Measurements from ENCODE around the gene BPHL.
A peak's percentile ranks its signal among the peaks of the same experiment; 100 is the strongest.

Gene BPHL

DNA sequence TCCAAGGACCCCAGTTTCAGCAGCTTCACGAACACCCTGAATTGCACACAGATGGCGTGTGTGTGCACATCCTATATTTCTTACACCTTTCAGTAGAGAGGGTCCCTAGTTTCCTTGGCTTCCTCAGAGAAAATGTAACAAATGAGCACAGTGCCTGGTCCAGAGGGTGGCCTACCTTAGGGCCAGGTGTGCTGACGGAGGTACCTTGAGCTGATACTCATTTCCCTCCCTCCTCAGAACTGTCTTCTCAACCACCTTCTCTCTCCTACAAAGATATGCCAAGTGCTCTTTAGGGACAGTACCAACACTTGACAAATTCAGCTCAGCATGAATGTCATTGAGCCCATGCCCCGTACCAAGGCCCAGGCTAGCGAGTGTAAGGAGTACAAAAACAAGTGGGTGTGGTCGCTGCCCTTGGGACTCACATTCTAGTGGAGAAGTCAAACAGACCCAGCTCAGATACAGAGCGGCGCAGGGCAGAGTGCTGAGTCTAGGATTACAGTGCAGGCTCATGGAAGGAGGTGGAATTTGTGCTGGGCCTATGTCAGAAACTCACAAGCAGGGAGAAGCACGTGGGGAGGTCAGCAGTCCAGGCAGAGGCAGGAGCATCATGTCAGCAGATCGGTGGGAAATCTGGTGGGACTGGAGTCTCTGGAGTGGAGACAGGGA, 9.6 kb upstream of the BPHL start:
- Mint-ChIP-seq H3K4me1 (peaks cover 10% of the 10 kb centered on the region), H3K27me3 (ENCODE audit: low read depth) (no peaks in the 10 kb centered on the region), H3K27ac (no peak overlapping the region), H3K9me3 (no peaks in the 10 kb centered on the region), H3K4me3 (no peak overlapping the region), H3K36me3 (ENCODE audit: low read depth) (peaks cover 63% of the 10 kb centered on the region)
- TF ChIP-seq, protein P1, sequence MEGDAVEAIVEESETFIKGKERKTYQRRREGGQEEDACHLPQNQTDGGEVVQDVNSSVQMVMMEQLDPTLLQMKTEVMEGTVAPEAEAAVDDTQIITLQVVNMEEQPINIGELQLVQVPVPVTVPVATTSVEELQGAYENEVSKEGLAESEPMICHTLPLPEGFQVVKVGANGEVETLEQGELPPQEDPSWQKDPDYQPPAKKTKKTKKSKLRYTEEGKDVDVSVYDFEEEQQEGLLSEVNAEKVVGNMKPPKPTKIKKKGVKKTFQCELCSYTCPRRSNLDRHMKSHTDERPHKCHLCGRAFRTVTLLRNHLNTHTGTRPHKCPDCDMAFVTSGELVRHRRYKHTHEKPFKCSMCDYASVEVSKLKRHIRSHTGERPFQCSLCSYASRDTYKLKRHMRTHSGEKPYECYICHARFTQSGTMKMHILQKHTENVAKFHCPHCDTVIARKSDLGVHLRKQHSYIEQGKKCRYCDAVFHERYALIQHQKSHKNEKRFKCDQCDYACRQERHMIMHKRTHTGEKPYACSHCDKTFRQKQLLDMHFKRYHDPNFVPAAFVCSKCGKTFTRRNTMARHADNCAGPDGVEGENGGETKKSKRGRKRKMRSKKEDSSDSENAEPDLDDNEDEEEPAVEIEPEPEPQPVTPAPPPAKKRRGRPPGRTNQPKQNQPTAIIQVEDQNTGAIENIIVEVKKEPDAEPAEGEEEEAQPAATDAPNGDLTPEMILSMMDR (IDR thresholded peaks at IDR 0.05; ENCODE audit: unreplicated experiment in 3 of 3): no peak

DNA sequence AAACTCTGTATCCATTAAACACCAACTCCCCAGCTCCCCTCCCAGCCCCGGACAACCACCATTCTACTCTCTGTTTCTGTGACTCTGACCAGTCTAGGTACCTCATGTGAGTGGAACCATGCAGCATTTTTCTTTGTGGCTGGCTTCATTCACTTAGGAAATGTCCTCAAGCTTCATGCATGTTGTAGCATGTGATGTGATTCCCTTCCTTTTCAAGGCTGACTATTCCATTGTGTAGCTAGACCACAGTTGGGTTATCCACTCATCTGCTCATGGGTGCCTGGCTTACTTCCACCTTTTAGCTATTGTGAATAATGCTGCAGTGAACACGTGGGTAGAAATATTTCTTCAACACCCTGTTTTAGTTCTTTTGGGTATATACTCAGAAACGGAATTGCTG, 8.8 kb upstream of the BPHL start:
- H3K36me3 Mint-ChIP-seq (ENCODE audit: low read depth): peaks cover 54% of the 10 kb centered on the region
- no peaks in the 10 kb centered on the region for H3K27me3 Mint-ChIP-seq (ENCODE audit: low read depth)
- peaks cover 2% of the 10 kb centered on the region for H3K4me1 Mint-ChIP-seq
- TF ChIP-seq, protein P1 (IDR thresholded peaks at IDR 0.05; ENCODE audit: unreplicated experiment in 3 of 3): no peak
- H3K9me3 Mint-ChIP-seq: no peaks in the 10 kb centered on the region
- no peak overlapping the region for H3K4me3 Mint-ChIP-seq
- H3K27ac Mint-ChIP-seq: no peak overlapping the region

DNA sequence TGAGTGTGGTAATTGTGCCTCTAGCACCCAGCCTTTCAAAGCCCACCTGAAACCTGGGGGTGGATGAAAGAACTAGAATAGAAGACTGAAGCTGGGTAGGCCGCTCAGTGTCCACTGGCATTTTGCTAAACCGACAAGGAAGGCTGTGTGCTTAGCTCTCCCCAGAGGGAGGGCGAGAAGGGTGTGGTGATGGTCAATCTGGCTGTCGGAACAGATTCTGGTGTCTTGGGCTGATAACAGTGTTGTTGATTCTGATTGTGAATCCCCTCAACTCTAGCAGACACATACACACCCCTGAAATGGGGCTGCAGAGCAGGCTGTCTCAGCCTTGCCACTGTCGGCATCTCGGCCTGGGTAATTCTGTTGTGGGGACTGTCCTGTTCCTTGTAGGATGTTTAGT, 4.1 kb upstream of the BPHL start:
- H3K4me1 Mint-ChIP-seq: peaks cover 14% of the 10 kb centered on the region
- no peak overlapping the region for H3K4me3 Mint-ChIP-seq
- no peak overlapping the region for H3K27ac Mint-ChIP-seq
- TF ChIP-seq, protein P1 (IDR thresholded peaks at IDR 0.05; ENCODE audit: unreplicated experiment in 3 of 3): no peak
- H3K27me3 Mint-ChIP-seq (ENCODE audit: low read depth): no peaks in the 10 kb centered on the region
- H3K36me3 Mint-ChIP-seq (ENCODE audit: low read depth): peaks cover 27% of the 10 kb centered on the region
- no peaks in the 10 kb centered on the region for H3K9me3 Mint-ChIP-seq

DNA sequence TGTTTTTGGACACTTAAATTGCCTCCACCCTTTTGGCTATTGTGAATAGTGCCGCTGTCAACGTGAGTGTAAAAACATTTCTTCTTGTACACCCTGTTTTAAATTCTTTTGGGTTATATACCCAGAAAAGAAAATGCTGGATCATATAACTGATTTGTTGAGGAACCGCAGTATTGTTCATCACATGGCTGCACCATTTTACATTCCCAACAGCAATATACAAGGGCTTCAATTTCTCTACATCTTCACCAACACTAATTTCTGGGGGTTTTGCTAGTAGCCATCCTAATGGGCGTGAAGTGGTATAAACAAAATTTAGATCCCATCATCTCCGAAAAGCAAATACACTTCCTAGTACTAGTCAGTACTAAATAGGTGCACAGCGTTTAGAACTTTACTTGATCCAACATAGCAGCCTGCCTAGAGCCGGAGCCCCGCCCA, 579 bp upstream of the BPHL start:
- Mint-ChIP-seq H3K27ac (peak overlapping the region; percentile 82 to 95 (median 92)), H3K36me3 (ENCODE audit: low read depth) (peaks cover 5% of the 10 kb centered on the region), H3K27me3 (ENCODE audit: low read depth) (no peaks in the 10 kb centered on the region), H3K4me3 (peak overlapping the region; percentile 80 to 88 (median 83)), H3K9me3 (no peaks in the 10 kb centered on the region), H3K4me1 (peaks cover 18% of the 10 kb centered on the region)
- TF ChIP-seq, protein P1 (IDR thresholded peaks at IDR 0.05; ENCODE audit: unreplicated experiment in 3 of 3): no peak

DNA sequence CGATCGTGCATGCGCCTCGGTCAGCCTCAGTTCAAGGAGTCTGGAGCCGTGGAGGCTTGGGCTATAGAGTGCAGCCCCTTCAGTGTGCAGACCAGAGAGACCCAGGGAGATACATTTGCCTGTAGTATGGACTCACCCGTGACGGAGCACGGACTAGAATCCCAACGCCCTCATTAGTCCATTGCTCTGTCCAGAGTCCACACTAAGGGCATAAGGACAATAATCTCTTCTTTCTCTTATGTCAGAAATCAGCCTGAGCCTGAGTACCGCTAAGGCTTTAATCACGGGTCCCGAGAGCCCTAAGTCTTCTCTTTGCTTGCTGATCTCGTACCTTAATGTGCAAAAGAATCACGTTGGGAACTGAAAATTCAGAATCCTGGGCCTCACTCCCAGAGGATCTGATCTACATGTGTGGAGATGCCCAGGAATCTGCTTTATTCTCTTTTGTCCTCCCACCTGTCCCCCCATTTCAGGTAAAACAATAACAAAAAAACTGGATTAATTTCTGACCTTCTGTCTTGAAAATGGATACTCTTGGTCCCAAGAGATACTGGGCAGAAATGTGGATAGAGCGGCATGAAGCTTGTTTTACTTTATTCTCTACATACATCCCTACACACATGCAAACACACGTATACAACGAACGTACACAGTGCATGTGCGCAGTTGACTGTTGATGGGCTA, 671 bp downstream of the BPHL start:
- peaks cover 6% of the 10 kb centered on the region for H3K36me3 Mint-ChIP-seq (ENCODE audit: low read depth)
- peak overlapping the region; percentile 49 to 92 (median 62) for H3K27ac Mint-ChIP-seq
- TF ChIP-seq, protein P1 (IDR thresholded peaks at IDR 0.05; ENCODE audit: unreplicated experiment in 3 of 3): no peak
- H3K27me3 Mint-ChIP-seq (ENCODE audit: low read depth): no peaks in the 10 kb centered on the region
- no peaks in the 10 kb centered on the region for H3K9me3 Mint-ChIP-seq
- H3K4me1 Mint-ChIP-seq: peaks cover 18% of the 10 kb centered on the region
- peak overlapping the region; percentile 80 to 88 (median 83) for H3K4me3 Mint-ChIP-seq

DNA sequence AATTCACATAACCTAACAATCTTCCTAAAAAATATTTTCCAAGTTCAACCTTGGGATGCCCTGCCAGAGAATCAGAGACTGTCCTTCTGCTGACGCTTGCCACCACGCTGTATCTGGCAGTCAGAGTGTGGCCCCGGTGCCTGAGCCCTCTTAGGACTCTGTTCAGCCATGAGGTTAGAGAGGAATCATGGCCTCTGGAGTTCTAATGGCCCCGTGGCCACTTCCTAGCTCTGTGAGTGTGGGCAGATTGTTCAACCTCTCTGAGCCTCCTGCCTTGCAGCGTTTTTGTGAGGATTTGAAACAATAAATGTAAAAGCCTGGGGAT, 2.2 kb downstream of the BPHL start:
- peak overlapping the region; percentile 62 to 70 (median 69) for H3K4me3 Mint-ChIP-seq
- H3K36me3 Mint-ChIP-seq (ENCODE audit: low read depth): peaks cover 6% of the 10 kb centered on the region
- TF ChIP-seq, protein P1 (IDR thresholded peaks at IDR 0.05; ENCODE audit: unreplicated experiment in 3 of 3): no peak
- H3K27ac Mint-ChIP-seq: no peak overlapping the region
- H3K4me1 Mint-ChIP-seq: peaks cover 18% of the 10 kb centered on the region
- H3K27me3 Mint-ChIP-seq (ENCODE audit: low read depth): no peaks in the 10 kb centered on the region
- no peaks in the 10 kb centered on the region for H3K9me3 Mint-ChIP-seq
